Measurements from ENCODE around the gene SUPT20HL1. TPM values are rescaled to one million over a fixed set of nuclear protein-coding genes. Genes with fewer than 3 reads are reported as not detected.
A peak's percentile ranks its signal among the peaks of the same experiment; 100 is the strongest.

Gene SUPT20HL1
- polyA plus RNA-seq, 4 donors, result not detected

DNA sequence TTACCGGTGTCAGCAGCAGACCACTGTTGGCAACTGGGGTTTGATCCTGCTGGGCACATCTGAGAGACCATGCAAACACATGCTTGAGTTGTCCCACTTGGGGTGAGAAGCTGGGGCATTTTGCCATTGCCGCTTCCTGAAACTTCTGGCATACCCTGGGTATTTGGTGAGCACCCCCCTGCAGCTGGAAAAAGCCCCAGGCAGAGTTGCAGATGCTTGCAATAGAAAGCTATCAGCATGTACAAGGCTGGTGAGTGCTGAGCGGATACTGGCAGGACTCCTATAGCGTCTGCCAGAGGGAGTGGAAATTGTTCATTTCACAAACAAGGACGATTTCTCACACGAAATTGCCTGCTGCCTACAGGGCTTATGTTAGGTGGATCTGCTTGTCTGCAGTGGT, 32.3 kb downstream of the SUPT20HL1 start:
- no peak for DNase-seq (ENCODE audit: low read depth in 4 of 4, low spot score in 2 of 4)

GRCh38 chrX:24395775-24396174, 35.3 kb downstream of the SUPT20HL1 start:
- DNase-seq (ENCODE audit: low read depth in 4 of 4, low spot score in 2 of 4), result peak in 2 of 4 donors; percentile 29 to 68

DNA sequence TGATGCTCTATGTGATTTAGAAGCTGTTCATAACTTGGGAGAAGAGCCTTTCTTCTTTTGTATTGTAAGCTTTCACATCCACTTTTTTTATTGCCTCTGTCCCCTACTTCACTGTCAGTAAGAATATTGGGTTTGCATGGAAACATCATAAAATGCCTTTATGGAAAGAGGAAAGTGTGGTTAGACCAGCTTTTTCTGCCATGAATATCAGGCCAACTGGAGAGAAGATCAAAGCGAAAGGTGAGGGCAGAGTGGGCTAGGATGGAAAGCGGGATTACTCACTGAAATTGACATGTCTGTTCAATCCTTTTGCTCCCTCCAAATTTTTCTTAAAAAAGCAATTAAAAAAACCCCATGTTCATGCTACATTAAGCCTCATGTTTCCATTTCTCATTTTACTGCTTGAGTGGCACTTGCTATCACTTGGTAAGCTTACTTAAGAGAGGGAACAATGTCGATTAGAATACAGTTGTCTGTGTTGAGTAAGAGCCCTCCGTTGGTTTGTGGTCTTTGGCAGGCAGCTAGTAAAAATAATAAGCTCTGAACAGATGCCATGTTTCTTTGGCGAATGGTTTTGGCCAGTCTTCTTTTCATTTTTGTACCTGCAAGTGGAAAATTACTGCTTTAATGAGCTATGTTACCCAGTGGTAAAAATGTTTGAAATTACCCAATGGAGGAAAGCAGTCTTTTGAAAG, 35.9 kb downstream of the SUPT20HL1 start:
- no peak for DNase-seq (ENCODE audit: low read depth in 4 of 4, low spot score in 2 of 4)

GRCh38 chrX:24396931-24397279, 36.5 kb downstream of the SUPT20HL1 start:
- DNase-seq (ENCODE audit: low read depth in 4 of 4, low spot score in 2 of 4), result no peak

GRCh38 chrX:24398766-24399165, 38.3 kb downstream of the SUPT20HL1 start:
- DNase-seq (ENCODE audit: low read depth in 4 of 4, low spot score in 2 of 4), result no peak

- no peak for DNase-seq (ENCODE audit: low read depth in 4 of 4, low spot score in 2 of 4)
Observed at GRCh38 chrX:24399550-24399949, 39.1 kb downstream of the SUPT20HL1 start.

DNA sequence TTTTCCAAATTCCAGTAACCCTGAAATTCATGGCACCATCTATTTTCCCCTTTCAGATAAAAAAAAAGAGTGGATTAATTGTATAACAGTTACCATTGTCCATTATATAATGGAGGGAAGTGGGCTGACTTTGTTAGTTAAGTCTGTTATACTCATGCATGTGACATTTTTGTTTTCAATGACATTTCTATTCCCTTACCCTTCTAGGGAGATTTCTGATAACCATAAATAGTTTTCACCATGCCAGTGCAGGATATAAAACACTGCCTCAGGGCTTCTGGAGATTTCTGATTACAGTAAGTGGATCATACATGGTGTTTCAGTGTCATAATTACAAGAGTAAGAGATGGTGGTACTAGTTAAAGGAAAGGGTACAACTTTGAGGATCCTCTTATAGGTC, 45.5 kb downstream of the SUPT20HL1 start:
- no peak for DNase-seq (ENCODE audit: low read depth in 4 of 4, low spot score in 2 of 4)

Other genes starting within 250 kb of the SUPT20HL1 start
- gene ZFX, start 210.9 kb upstream of the SUPT20HL1 start, polyA plus RNA-seq (ENCODE audit: insufficient read length in 4 of 4), result 10 to 100 TPM; 22.5 to 34.0 (median 30.8) TPM
- under 1 TPM in 1 of 4 donors, not detected in 3; 0.07 TPM for gene SUPT20HL2, start 46.6 kb upstream of the SUPT20HL1 start, polyA plus RNA-seq (ENCODE audit: insufficient read length in 4 of 4)
- gene PDK3, start 104.6 kb downstream of the SUPT20HL1 start, polyA plus RNA-seq (ENCODE audit: insufficient read length in 4 of 4), result 10 to 100 TPM in 1 of 4 donors, 1 to 10 TPM in 3; 7.5 to 11.4 (median 8.8) TPM